PC-3 (cell line): ENCODE measurements around the gene STUB1. TPM values are rescaled to one million over a fixed set of nuclear protein-coding genes. Genes with fewer than 3 reads are reported as not detected.

Experiments
- ATAC-seq: fragments of 200-7000 bp; cut with Tn5 transposase; 2 replicates; pipeline ENCODE4 v1.9.1; 2020; ENCODE audit warnings: mild to moderate bottlenecking, moderate library complexity
- BruUV-seq: library from RNA; stranded (reverse); fragments of 400-500 nt; replicated peaks from 2 replicates; lab custom pipeline; 2021; lab: Mats Ljungman, UMichigan
- CTCF ChIA-PET: fragments of 300-600 bp; sonication (Branson Sonifier 250); formaldehyde crosslinking; loops from one replicate; lab custom pipeline; 2022; ENCODE audit warnings: antibody characterized with exemption; lab: Charles Lee
- POLR2A ChIA-PET: fragments of 300-600 bp; sonication (Branson Sonifier 250); formaldehyde crosslinking; loops from one replicate; lab custom pipeline; 2022; ENCODE audit warnings: antibody characterized with exemption; ENCODE audit not compliant: unreplicated experiment; lab: Charles Lee
- DNase-seq: peaks from one replicate; pipeline ENCODE4 v3.0.0-alpha.2; 2015
- H2AFZ ChIP-seq: fragments of 300-600 bp; sonication (generic); 2 replicates; pipeline ENCODE4 v1.6.0; 2016; ENCODE audit warnings: antibody characterized with exemption, low read length
- H3F3A ChIP-seq: fragments of 300-600 bp; sonication (generic); one replicate; pipeline ENCODE4 v1.6.0; 2017; ENCODE audit warnings: antibody characterized with exemption, low read length, control low read depth, mild to moderate bottlenecking; ENCODE audit not compliant: unreplicated experiment
- H3K27ac ChIP-seq: fragments of 300-600 bp; sonication (generic); 2 replicates; pipeline ENCODE4 v1.5.1; 2016; ENCODE audit warnings: mild to moderate bottlenecking, low read length
- H3K27me3 ChIP-seq: fragments of 300-600 bp; sonication (generic); 2 replicates; pipeline ENCODE4 v1.6.1; 2016; ENCODE audit warnings: low read length, mixed read lengths
- H3K36me3 ChIP-seq: fragments of 300-600 bp; sonication (generic); 2 replicates; pipeline ENCODE4 v1.6.1; 2016; ENCODE audit warnings: low read depth, mixed run types, low read length, mixed read lengths
- H3K4me1 ChIP-seq: fragments of 300-600 bp; sonication (generic); 2 replicates; pipeline ENCODE4 v1.5.1; 2016; ENCODE audit warnings: low read length; ENCODE audit not compliant: insufficient read depth
- H3K4me2 ChIP-seq: fragments of 300-600 bp; sonication (generic); 2 replicates; pipeline ENCODE4 v1.6.0; 2016; ENCODE audit warnings: low read length
- H3K4me3 ChIP-seq: fragments of 300-600 bp; sonication (generic); 2 replicates; pipeline ENCODE4 v1.5.1; 2016; ENCODE audit warnings: mild to moderate bottlenecking, low read length, mixed read lengths
- H3K79me2 ChIP-seq: fragments of 300-600 bp; sonication (generic); 2 replicates; pipeline ENCODE4 v1.6.1; 2017; ENCODE audit warnings: low read length, mixed read lengths
- H3K9ac ChIP-seq: fragments of 300-600 bp; sonication (generic); 2 replicates; pipeline ENCODE4 v1.6.0; 2016; ENCODE audit warnings: mild to moderate bottlenecking, low read length
- H3K9me2 ChIP-seq: fragments of 300-600 bp; sonication (generic); replicated peaks from 2 replicates; pipeline ENCODE4 v1.6.1; 2016; ENCODE audit warnings: mixed run types, low read length, mixed read lengths
- H3K9me3 ChIP-seq: fragments of 300-600 bp; sonication (generic); 2 replicates; pipeline ENCODE4 v1.6.1; 2016; ENCODE audit warnings: low read length, mixed read lengths
- H4K20me1 ChIP-seq: fragments of 300-600 bp; sonication (generic); 2 replicates; pipeline ENCODE4 v1.6.1; 2016; ENCODE audit warnings: low read length, mixed read lengths
- EZH2 ChIP-seq: fragments of 300-600 bp; sonication (generic); IDR thresholded peaks from one replicate; pipeline ENCODE4 v1.6.1; 2017; ENCODE audit warnings: antibody characterized with exemption, mild to moderate bottlenecking, low read length; ENCODE audit not compliant: unreplicated experiment
- EZH2phosphoT487 ChIP-seq: fragments of 300-600 bp; sonication (generic); IDR thresholded peaks from 2 replicates; pipeline ENCODE4 v1.6.1; 2018; ENCODE audit warnings: mild to moderate bottlenecking, antibody characterized with exemption, low read length, borderline replicate concordance
- intact Hi-C: fragments of 100-400 bp; cut with micrococcal nuclease; formaldehyde crosslinking; loops from 2 replicates; pipeline ENCODE4 v1.9.0; 2023
- total RNA-seq: library from RNA; depleted of rRNA; stranded (reverse); fragments of >200 nt; gene quantifications from 2 replicates; pipeline ENCODE4 v1.2.3, GENCODE V29; 2014
- TF ChIP-seq, protein P1 (sequence below): fragments of 300-600 bp; sonication (generic); conservative IDR thresholded peaks from 2 replicates; pipeline ENCODE4 v1.5.1; 2017; ENCODE audit warnings: antibody characterized with exemption, low read depth, mild to moderate bottlenecking, low read length

STUB1 gene
- total RNA-seq, 1 experiment from 2014 or later = 152 TPM

DNA sequence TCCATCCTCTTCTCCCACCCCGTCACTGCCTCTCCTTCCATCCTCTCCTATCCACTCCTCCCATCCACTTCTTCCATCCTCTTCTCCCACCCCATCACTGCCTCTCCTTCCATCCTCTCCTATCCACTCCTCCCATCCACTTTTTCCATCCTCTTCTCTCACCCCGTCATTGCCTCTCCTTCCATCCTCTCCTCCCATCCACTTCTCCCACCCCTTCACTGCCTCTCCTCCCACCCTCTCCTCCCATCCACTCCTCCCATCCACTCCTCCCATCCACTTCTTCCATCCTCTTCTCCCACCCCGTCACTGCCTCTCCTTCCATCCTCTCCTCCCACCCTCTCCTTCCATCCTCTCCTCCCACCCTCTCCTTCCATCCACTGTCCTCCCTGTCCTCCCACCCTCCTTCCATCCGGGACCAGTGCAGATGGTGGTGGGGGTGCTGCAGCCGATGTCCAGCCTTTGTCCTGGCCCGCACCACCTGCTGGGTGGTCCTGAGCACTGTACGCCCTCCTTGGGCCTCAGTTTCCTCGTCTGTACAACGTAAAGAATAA is 48.3 kb upstream of the STUB1 start:
- H3K9me3 ChIP-seq = no peaks in the 10 kb centered on the region
- H2AFZ ChIP-seq = no peak overlapping the region
- H3K9me2 ChIP-seq = no peaks in the 10 kb centered on the region
- H3K4me1 ChIP-seq = peaks cover 9% of the 10 kb centered on the region
- DNase-seq (no peak), ATAC-seq (no peak)
- no peak overlapping the region for H3K4me3 ChIP-seq
- no peaks in the 10 kb centered on the region for H3K27me3 ChIP-seq
- no TSS peak for BruUV-seq
- intact Hi-C loops = no loop called here
- H3F3A ChIP-seq = no peaks in the 10 kb centered on the region
- no peak overlapping the region for H3K9ac ChIP-seq
- peaks cover 12% of the 10 kb centered on the region for H3K79me2 ChIP-seq
- H3K36me3 ChIP-seq = no peaks in the 10 kb centered on the region
- H3K4me2 ChIP-seq = no peak overlapping the region
- no peak overlapping the region for H3K27ac ChIP-seq
- CTCF ChIA-PET = no interaction called here
- no peaks in the 10 kb centered on the region for H4K20me1 ChIP-seq
- POLR2A ChIA-PET = no interaction called here
- TF ChIP-seq EZH2 = no peak
- TF ChIP-seq EZH2phosphoT487 = no peak
- TF ChIP-seq, protein P1, sequence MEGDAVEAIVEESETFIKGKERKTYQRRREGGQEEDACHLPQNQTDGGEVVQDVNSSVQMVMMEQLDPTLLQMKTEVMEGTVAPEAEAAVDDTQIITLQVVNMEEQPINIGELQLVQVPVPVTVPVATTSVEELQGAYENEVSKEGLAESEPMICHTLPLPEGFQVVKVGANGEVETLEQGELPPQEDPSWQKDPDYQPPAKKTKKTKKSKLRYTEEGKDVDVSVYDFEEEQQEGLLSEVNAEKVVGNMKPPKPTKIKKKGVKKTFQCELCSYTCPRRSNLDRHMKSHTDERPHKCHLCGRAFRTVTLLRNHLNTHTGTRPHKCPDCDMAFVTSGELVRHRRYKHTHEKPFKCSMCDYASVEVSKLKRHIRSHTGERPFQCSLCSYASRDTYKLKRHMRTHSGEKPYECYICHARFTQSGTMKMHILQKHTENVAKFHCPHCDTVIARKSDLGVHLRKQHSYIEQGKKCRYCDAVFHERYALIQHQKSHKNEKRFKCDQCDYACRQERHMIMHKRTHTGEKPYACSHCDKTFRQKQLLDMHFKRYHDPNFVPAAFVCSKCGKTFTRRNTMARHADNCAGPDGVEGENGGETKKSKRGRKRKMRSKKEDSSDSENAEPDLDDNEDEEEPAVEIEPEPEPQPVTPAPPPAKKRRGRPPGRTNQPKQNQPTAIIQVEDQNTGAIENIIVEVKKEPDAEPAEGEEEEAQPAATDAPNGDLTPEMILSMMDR = no peak

DNA sequence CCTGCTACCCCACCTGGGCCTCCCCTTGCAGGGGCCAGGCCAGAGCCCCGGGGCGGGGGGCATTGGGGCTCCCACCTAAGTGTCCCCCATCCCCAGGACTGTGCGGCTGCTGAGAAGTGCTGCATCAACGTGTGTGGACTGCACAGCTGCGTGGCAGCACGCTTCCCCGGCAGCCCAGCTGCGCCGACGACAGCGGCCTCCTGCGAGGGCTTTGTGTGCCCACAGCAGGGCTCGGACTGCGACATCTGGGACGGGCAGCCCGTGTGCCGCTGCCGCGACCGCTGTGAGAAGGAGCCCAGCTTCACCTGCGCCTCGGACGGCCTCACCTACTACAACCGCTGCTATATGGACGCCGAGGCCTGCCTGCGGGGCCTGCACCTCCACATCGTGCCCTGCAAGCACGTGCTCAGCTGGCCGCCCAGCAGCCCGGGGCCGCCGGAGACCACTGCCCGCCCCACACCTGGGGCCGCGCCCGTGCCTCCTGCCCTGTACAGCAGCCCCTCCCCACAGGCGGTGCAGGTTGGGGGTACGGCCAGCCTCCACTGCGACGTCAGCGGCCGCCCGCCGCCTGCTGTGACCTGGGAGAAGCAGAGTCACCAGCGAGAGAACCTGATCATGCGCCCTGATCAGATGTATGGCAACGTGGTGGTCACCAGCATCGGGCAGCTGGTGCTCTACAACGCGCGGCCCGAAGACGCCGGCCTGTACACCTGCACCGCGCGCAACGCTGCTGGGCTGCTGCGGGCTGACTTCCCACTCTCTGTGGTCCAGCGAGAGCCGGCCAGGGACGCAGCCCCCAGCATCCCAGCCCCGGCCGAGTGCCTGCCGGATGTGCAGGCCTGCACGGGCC is 47.5 kb upstream of the STUB1 start:
- H3K9me3 ChIP-seq = no peaks in the 10 kb centered on the region
- intact Hi-C loops = no loop called here

More for the DNA sequence above, 47.5 kb upstream of the STUB1 start:
- H3K9ac ChIP-seq = no peak overlapping the region
- CTCF ChIA-PET = no interaction called here
- H3K36me3 ChIP-seq = no peaks in the 10 kb centered on the region
- TF ChIP-seq EZH2 = no peak
- TF ChIP-seq, protein P1 = no peak
- TF ChIP-seq EZH2phosphoT487 = no peak
- no peak overlapping the region for H3K27ac ChIP-seq
- DNase-seq = no peak
- H3F3A ChIP-seq = no peaks in the 10 kb centered on the region
- H3K4me1 ChIP-seq = peaks cover 4% of the 10 kb centered on the region
- peaks cover 12% of the 10 kb centered on the region for H3K79me2 ChIP-seq
- no peak for ATAC-seq
- H4K20me1 ChIP-seq = no peaks in the 10 kb centered on the region
- no peaks in the 10 kb centered on the region for H3K9me2 ChIP-seq
- H3K4me2 ChIP-seq = no peak overlapping the region
- H3K4me3 ChIP-seq = no peak overlapping the region
- no peak overlapping the region for H2AFZ ChIP-seq
- POLR2A ChIA-PET = no interaction called here
- no TSS peak for BruUV-seq
- no peaks in the 10 kb centered on the region for H3K27me3 ChIP-seq
